IPS DF 19.7 (cell line): ENCODE results near the gene KCNJ15.

Experiments
- DNase-seq: peaks from one replicate; pipeline ENCODE4 v3.0.0-alpha.2; 2013; ENCODE audit warnings: low read depth, low spot score

The KCNJ15 gene

DNA sequence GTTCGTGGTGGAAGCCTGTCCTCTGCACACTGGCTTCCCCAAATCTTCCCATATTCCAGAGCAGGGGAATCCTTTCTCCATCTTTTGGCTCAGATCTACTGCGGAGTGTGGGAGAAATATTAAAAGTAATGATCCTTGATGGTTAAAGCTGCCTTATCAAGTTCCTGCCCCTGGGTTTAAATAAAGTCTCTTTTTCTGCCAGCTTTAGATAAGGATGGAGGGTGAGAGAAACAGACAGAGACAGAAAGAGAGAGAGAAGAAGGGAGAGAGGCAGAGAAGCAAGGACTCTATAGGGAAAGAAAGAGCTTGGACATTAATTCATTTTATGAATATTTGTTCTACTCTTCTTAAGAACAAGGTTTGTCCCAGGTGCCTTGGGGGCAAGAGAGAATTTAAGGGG, 98.0 kb downstream of the KCNJ15 start:
- no peak for DNase-seq

DNA sequence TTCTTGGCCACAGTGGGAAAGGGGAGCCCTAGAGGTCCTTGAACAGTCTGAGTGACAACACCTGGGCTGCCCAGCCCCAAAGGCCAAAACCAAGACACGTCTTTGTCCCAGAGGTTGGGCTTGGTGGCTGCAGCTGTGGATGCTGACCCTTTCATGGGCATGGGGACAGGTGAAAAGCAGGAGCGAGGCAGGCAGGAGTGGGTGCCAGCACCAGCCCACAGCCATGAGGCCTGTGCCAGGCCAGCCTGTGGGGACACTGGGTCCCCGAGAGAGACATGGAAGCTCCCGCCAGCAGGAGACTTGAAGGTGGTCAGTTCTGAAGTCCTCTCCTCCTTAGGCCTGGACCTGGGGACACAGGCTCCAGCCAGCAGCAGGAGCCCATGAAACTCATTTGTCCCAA, 98.6 kb downstream of the KCNJ15 start:
- DNase-seq: no peak

DNA sequence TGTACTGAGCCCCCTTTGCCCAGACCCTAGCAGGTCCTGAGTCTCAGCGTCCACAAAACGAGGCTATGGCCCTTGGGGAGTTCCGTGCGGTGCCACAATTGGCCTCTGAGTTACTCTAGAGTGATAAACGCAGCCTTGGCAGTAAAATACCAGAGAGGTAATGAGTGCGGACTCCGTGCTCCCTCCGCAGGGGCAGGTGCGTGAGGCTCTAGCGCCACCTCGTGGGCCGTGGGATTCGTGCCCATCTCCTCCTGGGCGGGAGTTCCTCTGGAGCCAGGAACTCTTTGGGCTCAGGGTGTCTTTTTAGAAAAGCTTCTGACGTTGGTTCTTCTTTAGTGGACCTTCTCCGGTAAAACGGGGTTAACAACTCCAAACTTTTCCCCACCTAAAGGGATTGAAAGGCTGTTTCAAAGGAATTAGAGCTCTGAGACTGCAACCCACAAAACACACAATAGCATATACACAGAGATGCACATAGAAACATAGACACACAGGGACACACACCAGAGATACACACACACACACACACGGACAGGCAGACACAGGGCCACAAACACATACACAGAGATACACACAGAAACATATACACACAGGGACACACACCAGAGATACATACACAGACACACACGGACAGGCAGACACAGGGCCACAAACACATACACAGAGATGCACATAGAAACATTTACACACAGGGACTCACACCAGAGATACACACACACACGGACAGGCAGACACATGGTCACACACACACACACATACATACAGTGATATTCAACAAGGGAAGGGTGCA, 99.4 kb downstream of the KCNJ15 start:
- no peak for DNase-seq
